Endothelial cell (in vitro differentiated cells): ENCODE measurements around the gene BBS2. TPM values are rescaled to one million over a fixed set of nuclear protein-coding genes. Genes with fewer than 3 reads are reported as not detected.

ENCODE experiments used
- DNase-seq: peaks from one replicate; pipeline ENCODE4 v3.0.0; 2021; ENCODE audit warnings: low spot score
- H3K27ac Mint-ChIP-seq: one replicate; pipeline ENCODE4 v1.8.0; 2021; ENCODE audit warnings: mixed read lengths, inconsistent platforms; ENCODE audit not compliant: unreplicated experiment
- H3K27me3 Mint-ChIP-seq: one replicate; pipeline ENCODE4 v1.8.0; 2021; ENCODE audit warnings: mild to moderate bottlenecking, moderate library complexity, mixed read lengths, inconsistent platforms; ENCODE audit not compliant: unreplicated experiment
- H3K36me3 Mint-ChIP-seq: one replicate; pipeline ENCODE4 v1.8.0; 2021; ENCODE audit warnings: mild to moderate bottlenecking, low read depth, mixed read lengths, inconsistent platforms; ENCODE audit not compliant: unreplicated experiment
- H3K4me1 Mint-ChIP-seq: one replicate; pipeline ENCODE4 v1.8.0; 2021; ENCODE audit warnings: mild to moderate bottlenecking, mixed read lengths, inconsistent platforms; ENCODE audit not compliant: unreplicated experiment
- H3K4me3 Mint-ChIP-seq: one replicate; pipeline ENCODE4 v1.8.0; 2021; ENCODE audit warnings: mild to moderate bottlenecking, mixed read lengths, inconsistent platforms; ENCODE audit not compliant: unreplicated experiment
- H3K9me3 Mint-ChIP-seq: one replicate; pipeline ENCODE4 v1.8.0; 2021; ENCODE audit warnings: mixed read lengths, inconsistent platforms; ENCODE audit not compliant: unreplicated experiment
- CTCF ChIP-seq: fragments of 200-600 bp; sonication (generic); IDR thresholded peaks from one replicate; pipeline ENCODE4 v1.5.0; 2021; ENCODE audit warnings: antibody characterized with exemption; ENCODE audit not compliant: unreplicated experiment
- total RNA-seq: library from RNA; stranded (reverse); fragmentation: NEBNext Ultra II Directional; extraction: Animal tissue kit (Norgen Biotek cat#: 25700); gene quantifications from one replicate; pipeline ENCODE4 v1.2.1, GENCODE V29; 2021; ENCODE audit not compliant: unreplicated experiment

Gene BBS2
- total RNA-seq, 1 donor from 2014 or later: 37.5 TPM

DNA sequence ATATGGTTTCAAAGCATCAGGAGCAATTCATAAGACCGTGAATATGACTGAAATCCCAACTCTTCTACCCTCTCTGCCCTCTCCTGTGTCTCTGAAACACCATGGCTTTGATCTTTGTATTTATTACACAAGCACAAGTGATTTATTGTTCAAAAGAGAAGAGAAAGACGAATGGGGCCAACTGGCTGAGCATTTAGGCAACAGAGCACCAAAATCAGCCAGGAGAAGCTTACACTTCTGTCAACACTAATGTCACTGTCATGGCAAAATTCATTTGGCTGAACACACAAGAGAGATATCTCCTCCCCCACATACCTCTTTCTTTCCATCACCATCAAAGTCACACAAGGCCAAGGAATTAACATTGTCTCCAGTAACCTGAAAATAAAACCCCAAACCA, 9.3 kb downstream of the BBS2 start:
- Mint-ChIP-seq H3K36me3 (peaks cover 19% of the 10 kb centered on the region), H3K9me3 (no peaks in the 10 kb centered on the region), H3K27ac (no peak overlapping the region), H3K4me1 (no peaks in the 10 kb centered on the region), H3K4me3 (no peak overlapping the region), H3K27me3 (no peaks in the 10 kb centered on the region)
- DNase-seq: no peak
- no peak for TF ChIP-seq CTCF

DNA sequence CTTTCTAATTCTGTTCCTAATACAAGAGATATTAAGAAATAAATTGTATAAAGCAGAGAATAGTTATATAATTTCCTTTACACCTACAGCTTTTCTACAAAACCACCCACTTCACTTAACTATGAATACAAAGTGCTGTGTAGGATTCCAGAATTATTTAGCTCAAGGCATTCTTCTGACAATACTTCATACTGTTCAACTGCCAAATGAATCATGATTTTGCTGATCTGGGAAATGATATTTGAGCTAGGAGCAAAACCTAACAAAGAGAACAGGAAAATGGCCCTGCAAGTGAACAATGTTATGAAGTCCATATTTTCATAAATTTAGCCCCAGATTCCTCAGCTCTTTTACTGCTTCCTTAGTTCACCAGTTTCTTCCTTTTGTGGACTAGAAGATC, 12.9 kb downstream of the BBS2 start:
- Mint-ChIP-seq H3K36me3 (peaks cover 24% of the 10 kb centered on the region), H3K9me3 (no peaks in the 10 kb centered on the region), H3K4me1 (no peaks in the 10 kb centered on the region), H3K27ac (no peak overlapping the region), H3K27me3 (no peaks in the 10 kb centered on the region), H3K4me3 (no peak overlapping the region)
- DNase-seq: no peak
- no peak for TF ChIP-seq CTCF

- Mint-ChIP-seq H3K27me3 (peaks cover 4% of the 10 kb centered on the region), H3K27ac (no peak overlapping the region), H3K36me3 (peaks cover 22% of the 10 kb centered on the region), H3K4me3 (no peak overlapping the region), H3K4me1 (no peaks in the 10 kb centered on the region), H3K9me3 (no peaks in the 10 kb centered on the region)
- no peak for TF ChIP-seq CTCF
- DNase-seq: no peak
These were observed 14.6 kb downstream of the BBS2 start for GRCh38 chr16:56505181-56505580.

DNA sequence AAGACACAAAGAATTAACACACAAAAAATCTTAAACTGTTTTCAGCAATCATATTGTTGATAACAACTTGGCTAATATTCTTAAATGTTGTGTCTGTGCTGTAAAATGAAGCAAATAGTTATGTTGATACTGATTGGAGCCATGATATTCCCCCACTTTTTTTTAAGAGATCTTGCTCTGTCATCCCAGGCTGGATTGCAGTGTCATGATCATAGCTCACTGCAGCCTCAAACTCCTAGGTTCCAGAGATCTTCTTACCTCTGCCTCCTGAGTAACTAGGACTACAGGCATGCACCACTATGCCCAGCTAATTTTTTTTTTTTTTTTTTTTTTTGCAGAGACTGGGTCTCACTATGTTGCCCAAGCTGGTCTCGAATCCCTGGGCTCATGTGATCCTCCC, 26.0 kb downstream of the BBS2 start:
- no peaks in the 10 kb centered on the region for H3K9me3 Mint-ChIP-seq
- H3K36me3 Mint-ChIP-seq: peaks cover 8% of the 10 kb centered on the region
- H3K27ac Mint-ChIP-seq: no peak overlapping the region
- no peak overlapping the region for H3K4me3 Mint-ChIP-seq
- H3K27me3 Mint-ChIP-seq: no peaks in the 10 kb centered on the region
- DNase-seq: no peak
- H3K4me1 Mint-ChIP-seq: no peaks in the 10 kb centered on the region
- TF ChIP-seq CTCF: no peak

DNA sequence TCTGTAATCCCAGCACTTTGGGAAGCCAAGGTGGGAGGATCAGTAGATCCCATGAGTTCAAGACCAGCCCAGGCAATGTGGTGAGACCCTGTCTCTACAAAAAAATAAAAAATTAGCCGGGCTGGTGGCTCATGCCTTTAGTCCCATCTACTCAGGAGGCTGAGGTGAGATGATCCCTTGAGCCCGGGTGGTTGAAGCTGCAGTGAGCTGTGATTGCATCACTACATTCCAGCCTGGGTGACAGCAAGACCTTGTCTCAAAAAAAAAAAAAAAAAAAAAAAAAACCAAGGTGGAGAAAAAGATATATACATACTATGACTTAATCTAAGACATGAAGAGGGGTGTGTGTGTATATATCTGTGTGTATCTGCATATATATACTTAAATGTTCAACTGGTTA, 26.7 kb downstream of the BBS2 start:
- H3K27ac Mint-ChIP-seq: no peak overlapping the region
- no peaks in the 10 kb centered on the region for H3K9me3 Mint-ChIP-seq
- no peak for TF ChIP-seq CTCF
- no peaks in the 10 kb centered on the region for H3K27me3 Mint-ChIP-seq
- peaks cover 5% of the 10 kb centered on the region for H3K36me3 Mint-ChIP-seq
- H3K4me1 Mint-ChIP-seq: no peaks in the 10 kb centered on the region
- no peak overlapping the region for H3K4me3 Mint-ChIP-seq
- DNase-seq: no peak
